RKO (cell line): ENCODE results near the gene IGSF21.

Source experiments
- DNase-seq: peaks from one replicate; pipeline ENCODE4 v3.0.0-alpha.2; 2016; ENCODE audit warnings: low spot score

IGSF21 gene

DNA sequence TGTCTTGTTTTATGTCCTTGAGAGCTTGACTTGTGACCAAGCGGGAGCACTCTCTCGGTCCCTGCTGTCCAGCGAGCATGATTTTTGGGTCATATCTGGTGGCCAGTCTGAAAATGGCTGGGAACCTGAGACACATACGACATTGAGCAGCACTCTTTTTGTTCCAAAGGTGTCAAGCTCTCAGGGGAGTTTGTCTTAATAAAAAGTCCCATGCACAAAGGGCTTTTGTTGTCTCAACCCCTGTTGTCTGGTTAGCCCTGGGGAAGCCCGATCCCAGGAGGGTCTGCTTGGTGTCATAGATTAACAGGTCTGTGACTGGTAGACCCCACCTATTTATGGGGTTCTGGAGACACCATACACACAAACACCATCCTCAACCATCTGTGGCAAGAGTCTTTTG lies 315.4 kb downstream of the IGSF21 start:
- no peak for DNase-seq

DNA sequence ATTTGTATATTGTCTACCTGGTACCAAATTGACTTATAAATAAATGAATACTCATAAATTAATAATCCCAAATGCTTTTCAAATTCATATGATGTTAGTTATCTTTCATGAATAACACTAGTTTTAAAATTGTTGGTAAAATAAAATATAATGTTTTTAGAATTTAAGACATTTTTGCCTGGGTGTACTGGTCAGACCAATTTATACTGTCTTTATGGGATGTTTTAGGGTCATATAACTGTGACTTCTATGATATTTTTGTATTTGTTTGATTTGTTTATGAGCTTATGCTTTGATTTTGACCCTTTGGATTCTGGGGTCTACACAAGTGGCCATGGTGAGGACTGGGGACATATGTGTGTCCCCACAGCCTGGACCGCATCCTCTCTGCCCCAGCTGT lies 319.0 kb downstream of the IGSF21 start:
- no peak for DNase-seq
